ENCODE results near the gene CEACAM1.
"Not testable (repeated sequence)": the region's sequence is repeated elsewhere in the genome, so short reads cannot be mapped to it uniquely, and the experiment has no call there.

- not testable (repeated sequence) for TF ChIP-seq EZH2 (IDR thresholded peaks at IDR 0.05; ENCODE audit: low read length); CTCF (optimal IDR thresholded peaks at IDR 0.05 in 1 of 3, IDR thresholded peaks at IDR 0.05 in 1 of 3, conservative IDR thresholded peaks at IDR 0.05 in 1 of 3; ENCODE audit: extremely low read depth in 1 of 3, insufficient read depth in 2 of 3, low read length in 3 of 3)
Measured at GRCh38 chr19:42485036-42485435, 43.2 kb downstream of the CEACAM1 start.
